ENCODE results near the gene ZBTB43.
"Not testable (repeated sequence)": the region's sequence is repeated elsewhere in the genome, so short reads cannot be mapped to it uniquely, and the experiment has no call there.

The ZBTB43 gene

DNA sequence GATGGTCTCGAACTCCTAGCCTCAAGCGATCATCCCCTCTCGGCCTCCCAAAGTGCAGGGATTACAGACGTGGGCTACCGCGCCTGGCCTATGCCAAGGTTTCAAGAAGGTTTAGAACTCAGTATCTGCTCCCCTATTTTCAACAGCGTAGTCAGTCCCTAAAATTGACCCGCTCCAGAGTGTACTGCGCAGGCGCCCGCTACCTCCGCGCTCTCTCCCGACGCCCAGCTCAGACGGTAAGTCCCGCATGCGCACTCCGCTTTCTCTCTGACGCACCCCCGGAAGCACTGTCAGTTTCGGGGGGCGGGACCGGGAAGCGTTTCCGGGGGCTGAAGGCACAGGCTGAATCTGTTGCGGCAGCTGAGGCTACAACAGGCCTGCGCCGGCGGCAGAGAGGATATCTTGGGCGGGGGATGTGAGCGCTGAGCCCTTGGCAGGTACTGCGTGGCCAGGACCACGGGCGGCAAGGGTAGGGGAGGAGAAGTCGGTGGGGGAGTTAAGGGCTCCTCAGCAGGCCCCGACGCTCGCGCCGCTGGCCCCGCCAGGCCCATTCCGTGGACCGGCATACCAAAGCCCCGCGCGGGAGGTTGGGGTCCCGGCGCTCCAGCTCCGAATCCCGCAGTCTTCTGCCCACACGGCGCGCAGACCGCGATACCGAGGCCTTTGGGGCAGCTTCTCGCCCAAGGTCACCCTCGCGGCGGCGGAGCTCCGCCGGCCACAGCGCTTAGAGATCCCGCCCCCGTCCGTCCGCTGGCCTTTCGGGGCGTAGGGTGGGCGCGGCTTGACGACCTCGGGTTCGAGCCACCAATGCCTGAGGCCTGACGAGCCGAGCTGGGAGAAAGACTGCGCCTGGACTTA is at the start of gene ZBTB43:
Gene ZBTB43 (plus strand): TSS at position 345 of the 858 bp plus-strand sequence. CDS start 27,470 bp downstream, outside the sequence.
- peak; percentile 98 to 99 for DNase-seq

DNA sequence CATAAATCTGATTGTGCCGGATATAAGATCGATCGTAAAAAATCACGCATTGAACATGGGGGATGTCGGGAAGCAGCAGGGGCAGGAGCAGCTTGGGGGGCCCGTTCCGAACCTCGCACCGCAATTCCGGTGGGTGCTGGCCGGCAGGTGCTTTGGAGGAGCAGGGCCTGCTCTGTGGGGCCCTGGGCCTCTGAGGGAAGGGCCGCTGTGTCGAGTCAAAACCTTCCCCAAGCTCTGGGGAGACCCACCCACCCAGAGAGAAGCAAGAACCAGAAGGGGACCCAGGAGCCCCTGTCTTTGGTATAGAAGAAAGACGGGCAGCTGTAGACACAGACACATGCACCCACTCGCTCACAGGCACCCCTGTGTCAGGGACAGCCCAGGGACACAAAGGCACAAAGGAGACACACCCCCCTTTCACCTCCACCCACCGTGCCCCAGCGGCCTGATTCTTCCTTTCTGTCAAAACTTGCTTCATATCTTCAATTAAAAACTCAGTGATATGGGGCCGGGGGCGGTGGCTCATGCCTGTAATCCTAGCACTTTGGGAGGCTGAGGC is 49.4 kb upstream of the ZBTB43 start:
- no peak for DNase-seq

GRCh38 chr9:126756238-126756637 is 48.6 kb upstream of the ZBTB43 start:
- no peak for DNase-seq

DNA sequence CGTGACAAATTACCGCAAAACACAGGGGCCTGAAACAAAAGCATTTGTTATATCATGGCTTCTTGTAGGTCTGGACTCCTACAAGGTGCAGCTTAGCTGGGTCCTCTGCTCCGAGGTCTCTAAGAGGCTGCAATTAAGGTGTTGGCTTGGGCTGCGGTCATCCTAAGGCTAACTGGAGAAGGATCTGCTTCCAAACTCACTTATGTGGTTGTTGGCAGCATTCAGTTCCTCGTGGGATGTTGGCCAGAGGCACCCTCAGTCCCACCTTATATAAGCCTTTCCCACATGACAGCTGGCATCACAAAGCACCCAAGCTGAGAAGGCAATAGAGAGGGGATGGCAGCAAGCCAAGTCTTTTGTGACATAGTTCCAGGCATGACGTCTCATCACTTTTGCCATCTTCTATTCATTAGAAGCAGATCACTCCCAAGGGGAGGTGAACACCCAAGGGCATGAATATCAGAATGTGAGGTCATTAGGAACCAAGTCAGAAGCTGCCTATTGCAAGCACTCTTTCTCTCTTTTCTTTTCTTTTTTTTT is 47.9 kb upstream of the ZBTB43 start:
- DNase-seq = no peak

- no peak for DNase-seq
Observed at GRCh38 chr9:126758916-126759585, 45.8 kb upstream of the ZBTB43 start.

DNA sequence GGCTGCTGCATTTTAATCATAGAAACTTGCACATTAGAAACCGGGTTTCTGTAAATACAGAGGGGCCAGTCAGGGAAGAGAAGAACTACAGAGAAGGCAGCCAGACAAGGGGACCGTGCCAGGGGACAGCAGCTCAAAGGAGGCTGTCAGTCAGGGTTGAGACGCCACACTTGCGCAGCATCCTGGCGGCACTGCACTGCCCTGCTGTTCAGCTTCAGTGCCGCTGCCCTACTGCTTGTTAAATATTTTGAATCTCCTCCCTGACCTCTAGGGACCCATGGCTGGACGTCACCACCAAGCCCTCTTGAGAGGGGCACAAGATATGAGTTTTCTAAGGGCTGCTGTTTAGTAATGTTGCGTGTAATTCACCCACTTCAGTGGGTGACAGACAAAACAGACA is 43.6 kb upstream of the ZBTB43 start:
- no peak for DNase-seq

DNA sequence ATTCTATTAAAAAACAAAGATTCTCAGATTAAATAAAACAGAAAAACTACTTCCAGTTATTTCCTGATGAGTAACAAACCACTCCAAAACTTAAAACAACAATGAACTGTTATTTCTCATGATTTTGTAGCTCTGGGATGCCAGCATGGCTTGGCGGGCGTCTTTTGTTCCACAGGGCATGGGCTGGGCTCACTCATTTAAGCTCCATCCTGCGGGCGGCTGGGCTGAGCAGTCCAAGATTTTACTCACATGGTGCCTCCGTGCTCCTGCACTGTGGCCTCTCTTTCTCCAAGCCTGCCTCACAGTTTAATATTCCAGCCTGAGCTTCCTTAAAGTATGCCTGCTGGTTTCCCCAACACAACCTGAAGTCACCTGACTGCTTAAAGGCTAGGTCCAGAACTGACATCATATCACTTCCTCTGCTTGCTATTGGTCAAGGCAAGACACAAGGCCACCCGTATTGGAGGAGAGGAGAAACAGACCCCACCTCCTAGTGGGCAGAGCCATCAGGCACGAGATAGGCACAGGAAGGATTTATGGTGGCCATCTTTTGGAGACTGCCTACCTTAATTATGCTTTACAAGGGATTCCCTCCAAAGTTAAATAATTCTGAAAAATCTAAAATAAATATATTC is 41.6 kb upstream of the ZBTB43 start:
- no peak for DNase-seq

DNA sequence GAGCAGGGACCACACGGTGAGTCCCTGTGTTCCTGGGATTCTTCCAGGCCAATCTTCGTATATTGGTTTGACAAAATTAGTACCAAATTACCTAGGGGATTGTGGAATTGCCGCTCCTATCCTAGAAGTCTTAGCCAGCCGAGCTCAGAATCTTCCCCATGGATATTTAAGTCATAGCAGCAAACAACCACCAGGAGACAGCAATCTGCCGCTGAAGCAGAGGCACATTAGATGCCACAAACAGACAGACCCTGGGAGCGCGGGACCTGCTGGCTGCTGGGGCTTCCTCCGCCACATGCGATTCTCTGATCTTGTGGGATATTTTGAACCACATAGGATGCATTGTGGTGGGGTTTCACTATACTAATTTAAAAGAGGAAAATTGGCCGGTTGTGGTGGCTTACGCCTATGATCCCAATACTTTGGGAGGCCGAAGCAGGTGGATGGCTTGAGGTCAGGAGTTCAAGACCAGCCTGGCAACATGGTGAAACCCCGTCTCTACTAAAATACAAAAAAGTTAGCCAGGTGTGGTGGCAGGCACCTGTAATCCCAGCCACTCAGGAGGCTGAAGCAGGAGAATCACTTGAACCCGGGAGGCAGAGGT is 31.7 kb upstream of the ZBTB43 start:
- DNase-seq = no peak

DNA sequence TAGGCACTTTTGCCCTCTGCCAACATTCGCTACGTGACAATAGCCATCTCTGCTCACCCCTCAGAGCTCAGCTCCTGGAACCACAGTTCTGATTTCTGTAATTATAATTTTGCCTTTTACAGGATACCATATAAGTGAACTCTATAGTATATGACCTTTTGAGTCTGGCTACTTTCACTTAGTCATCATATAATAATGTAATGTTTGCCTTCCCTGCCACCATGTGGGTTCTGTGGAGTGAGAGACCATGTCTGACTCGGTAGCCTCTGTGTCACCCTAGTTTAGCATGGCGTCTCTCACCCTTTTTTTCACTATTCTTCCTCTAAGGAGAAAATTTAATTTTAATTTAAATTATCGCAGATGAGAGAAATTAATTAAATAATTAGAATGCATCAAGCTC is 28.9 kb upstream of the ZBTB43 start:
- no peak for DNase-seq

GRCh38 chr9:126777733-126778132 is 27.1 kb upstream of the ZBTB43 start:
- DNase-seq = no peak

GRCh38 chr9:126778141-126778540 is 26.7 kb upstream of the ZBTB43 start:
- no peak for DNase-seq

- not testable (repeated sequence) for DNase-seq
Observed at GRCh38 chr9:126778696-126779095, 26.1 kb upstream of the ZBTB43 start.

GRCh38 chr9:126781186-126782052 is 23.4 kb upstream of the ZBTB43 start:
- DNase-seq = peak; percentile 75 to 85

- no peak for DNase-seq
Observed at GRCh38 chr9:126782053-126782388, 22.8 kb upstream of the ZBTB43 start.

DNA sequence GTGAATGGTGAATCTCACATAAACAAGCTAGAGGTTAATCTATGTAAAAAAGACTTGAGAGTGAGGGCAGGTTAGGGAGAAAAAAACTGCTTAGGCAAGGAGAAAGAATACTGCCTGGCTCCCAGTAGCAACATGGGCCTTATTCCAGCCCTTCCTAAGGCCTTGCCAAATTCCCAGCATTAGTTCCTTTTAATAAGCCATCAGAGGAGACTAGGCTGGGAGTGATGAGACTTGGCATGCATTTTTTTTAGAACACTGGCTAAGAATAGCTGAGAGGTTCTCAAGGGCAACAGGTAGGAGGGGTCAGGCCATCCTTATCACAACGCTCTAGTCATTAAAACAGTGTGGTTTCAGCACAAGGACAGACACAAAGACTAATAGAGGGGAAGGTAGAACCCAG is 20.9 kb upstream of the ZBTB43 start:
- no peak for DNase-seq

DNA sequence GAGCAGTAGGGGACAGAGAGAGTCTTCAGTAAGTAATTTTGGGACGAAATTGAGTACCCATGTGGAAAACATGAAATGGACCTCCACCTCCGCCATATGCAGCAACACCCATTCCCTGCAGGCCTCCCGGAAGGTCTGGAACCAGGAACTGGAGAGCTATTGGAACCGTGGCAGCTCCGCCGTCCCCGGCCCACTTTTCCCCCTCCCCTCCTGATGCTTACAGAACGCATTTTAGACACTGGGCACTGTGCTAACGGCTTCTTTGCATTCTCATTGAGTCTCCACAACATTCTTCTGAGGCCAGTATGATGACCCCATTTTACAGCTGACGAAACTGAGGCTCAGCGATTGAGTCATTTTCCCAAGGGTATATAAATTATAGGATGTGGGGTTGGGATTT is 20.4 kb upstream of the ZBTB43 start:
- DNase-seq = no peak

DNA sequence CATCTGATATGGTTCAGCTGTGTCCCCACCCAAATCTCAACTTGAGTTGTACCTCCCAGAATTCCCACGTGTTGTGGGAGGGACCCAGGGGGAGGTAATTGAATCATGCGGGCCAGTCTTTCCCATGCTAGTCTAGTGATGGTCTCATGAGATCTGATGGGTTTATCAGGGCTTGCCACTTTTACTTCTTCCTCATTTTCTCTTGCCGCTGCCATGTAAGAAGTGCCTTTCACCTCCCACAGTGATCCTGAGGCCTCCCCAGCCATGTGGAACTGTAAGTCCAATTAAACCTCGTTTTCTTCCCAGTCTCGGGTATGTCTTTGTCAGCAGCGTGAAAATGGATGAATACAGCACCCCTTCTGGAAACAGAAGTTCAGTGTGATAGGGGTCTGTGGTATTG is 20.0 kb upstream of the ZBTB43 start:
- DNase-seq = not testable (repeated sequence)

DNA sequence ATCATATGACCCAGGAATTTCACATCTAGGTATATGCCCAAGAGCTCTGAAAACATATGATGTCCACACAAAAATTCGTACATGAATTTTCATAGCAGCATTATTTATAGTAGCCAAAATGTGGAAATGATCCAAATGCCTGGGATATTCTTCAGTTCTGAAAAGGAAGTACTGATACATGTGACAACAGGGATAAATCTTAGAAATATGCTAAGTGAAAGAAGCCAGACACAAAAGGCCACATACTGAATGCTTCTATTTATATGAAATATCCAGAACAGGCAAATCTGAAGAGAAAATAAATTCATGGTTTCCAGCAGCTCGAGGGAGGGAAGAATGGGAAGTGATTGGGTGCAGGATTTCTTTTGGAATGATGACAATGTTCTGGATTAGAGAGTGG is 16.8 kb upstream of the ZBTB43 start:
- no peak for DNase-seq

DNA sequence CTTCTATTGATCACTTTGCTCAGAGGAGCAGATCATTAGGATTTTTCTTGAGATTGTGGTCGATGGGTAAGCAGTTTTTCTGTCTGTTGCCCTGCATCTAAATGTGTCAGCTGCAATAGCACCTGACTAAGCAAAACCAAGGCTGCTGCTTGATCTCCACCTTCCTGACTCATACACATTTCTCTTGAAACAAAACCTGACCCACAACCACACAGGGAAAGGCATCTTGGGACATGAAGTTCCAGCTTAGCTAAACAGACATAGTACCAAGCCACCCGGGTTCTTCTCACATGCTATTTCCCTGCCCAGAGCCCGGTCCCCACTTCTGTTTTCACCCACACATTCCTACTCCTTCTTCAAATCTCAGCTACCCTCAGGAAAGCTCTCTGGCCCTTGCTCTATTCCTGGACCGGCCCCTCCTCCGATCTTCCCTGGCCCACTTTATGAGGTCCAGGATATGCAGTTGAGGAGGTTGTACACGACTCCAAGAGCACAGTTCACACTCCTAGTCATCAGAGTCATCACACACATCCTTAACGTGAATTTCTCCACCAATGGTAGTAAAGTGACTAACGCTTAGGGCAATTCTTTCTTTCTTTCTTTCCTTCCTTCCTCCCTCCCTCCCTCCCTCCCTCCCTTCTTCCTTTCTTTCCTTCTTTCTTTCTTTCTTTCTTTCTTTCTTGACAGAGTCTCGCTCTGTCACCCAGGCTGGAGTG is 16.0 kb upstream of the ZBTB43 start:
- DNase-seq = no peak

GRCh38 chr9:126790561-126790960 is 14.3 kb upstream of the ZBTB43 start:
- DNase-seq = no peak

Data from activated CD4-positive, alpha-beta T cell treated with anti-CD3 and anti-CD28 coated beads for 4 hours (primary cell).